IPS-NIHi7 (cell line): ENCODE measurements around the gene GPAT2.
"Not testable (repeated sequence)": the region's sequence is repeated elsewhere in the genome, so short reads cannot be mapped to it uniquely, and the experiment has no call there.

Experiments used
- DNase-seq: peaks from one replicate; pipeline ENCODE4 v3.0.0; 2012; ENCODE audit warnings: mixed read lengths; ENCODE audit errors: extremely low spot score

GPAT2 gene

GRCh38 chr2:96034792-96035191, at the start of gene GPAT2:
Gene GPAT2, minus strand, starts transcription at chr2:96034916. Its CDS starts 2,557 bp downstream, at chr2:96032359.
- not testable (repeated sequence) for DNase-seq

GRCh38 chr2:96083989-96084857, 49.5 kb upstream of the GPAT2 start:
- peak; percentile 3 for DNase-seq

- DNase-seq: peak; percentile 3
Observed at GRCh38 chr2:96083064-96083939, 48.6 kb upstream of the GPAT2 start.

- no peak for DNase-seq
Observed at GRCh38 chr2:96082211-96083063, 47.7 kb upstream of the GPAT2 start.

GRCh38 chr2:96081042-96081441, 46.3 kb upstream of the GPAT2 start:
- DNase-seq: no peak

GRCh38 chr2:96075199-96075771, 40.6 kb upstream of the GPAT2 start:
- no peak for DNase-seq

GRCh38 chr2:96074156-96074555, 39.4 kb upstream of the GPAT2 start:
- no peak for DNase-seq

GRCh38 chr2:96073170-96073775, 38.6 kb upstream of the GPAT2 start:
- DNase-seq: no peak

GRCh38 chr2:96072746-96073145, 38.0 kb upstream of the GPAT2 start:
- DNase-seq: no peak

- not testable (repeated sequence) for DNase-seq
Observed at GRCh38 chr2:96071977-96072491, 37.3 kb upstream of the GPAT2 start.

- DNase-seq: not testable (repeated sequence)
Observed at GRCh38 chr2:96071087-96071976, 36.6 kb upstream of the GPAT2 start.

- not testable (repeated sequence) for DNase-seq
Observed at GRCh38 chr2:96070351-96070750, 35.6 kb upstream of the GPAT2 start.

GRCh38 chr2:96069878-96070277, 35.2 kb upstream of the GPAT2 start:
- DNase-seq: not testable (repeated sequence)

GRCh38 chr2:96067902-96068581, 33.3 kb upstream of the GPAT2 start:
- not testable (repeated sequence) for DNase-seq

GRCh38 chr2:96067098-96067660, 32.5 kb upstream of the GPAT2 start:
- DNase-seq: not testable (repeated sequence)

- not testable (repeated sequence) for DNase-seq
Observed at GRCh38 chr2:96066511-96066910, 31.8 kb upstream of the GPAT2 start.

GRCh38 chr2:96065954-96066353, 31.2 kb upstream of the GPAT2 start:
- not testable (repeated sequence) for DNase-seq

- no peak for DNase-seq
Observed at GRCh38 chr2:96065381-96065930, 30.7 kb upstream of the GPAT2 start.
